Progenitor cell of endocrine pancreas (in vitro differentiated cells): ENCODE measurements around the gene TRPV5. TPM values are rescaled to one million over a fixed set of nuclear protein-coding genes. Genes with fewer than 3 reads are reported as not detected.

Experiments
- DNase-seq: peaks from one replicate; pipeline ENCODE4 v3.0.0; 2021; ENCODE audit warnings: low spot score; ENCODE audit not compliant: unreplicated experiment
- H3K27ac Mint-ChIP-seq: 2 replicates; pipeline ENCODE4 v1.8.0; 2021; ENCODE audit warnings: mild to moderate bottlenecking, moderate library complexity, mixed read lengths
- H3K27me3 Mint-ChIP-seq: 2 replicates; pipeline ENCODE4 v1.8.0; 2021; ENCODE audit warnings: mixed read lengths
- H3K36me3 Mint-ChIP-seq: 2 replicates; pipeline ENCODE4 v1.8.0; 2022; ENCODE audit warnings: mixed read lengths; ENCODE audit not compliant: insufficient read depth
- H3K4me1 Mint-ChIP-seq: 2 replicates; pipeline ENCODE4 v1.8.0; 2021; ENCODE audit warnings: low read depth, mixed read lengths
- H3K4me3 Mint-ChIP-seq: 2 replicates; pipeline ENCODE4 v1.8.0; 2021; ENCODE audit warnings: low read depth, mild to moderate bottlenecking, moderate library complexity, mixed read lengths
- H3K9me3 Mint-ChIP-seq: 2 replicates; pipeline ENCODE4 v1.8.0; 2021; ENCODE audit warnings: low read depth, mixed read lengths
- total RNA-seq: library from RNA; stranded (reverse); gene quantifications from 2 replicates; pipeline ENCODE4 v1.2.1, GENCODE V29; 2021
- TF ChIP-seq, protein P1 (sequence below): fragments of 200-600 bp; sonication (generic); IDR thresholded peaks from one replicate; pipeline ENCODE4 v1.5.0; 2021; ENCODE audit warnings: antibody characterized with exemption, mild to moderate bottlenecking; ENCODE audit not compliant: unreplicated experiment

Gene TRPV5
- total RNA-seq, 1 donor from 2014 or later, result 0.14 TPM

- H3K4me1 Mint-ChIP-seq, result peaks cover 5% of the 10 kb centered on the region
- no peaks in the 10 kb centered on the region for H3K9me3 Mint-ChIP-seq
- no peak overlapping the region for H3K4me3 Mint-ChIP-seq
- DNase-seq, result no peak
- H3K27ac Mint-ChIP-seq, result no peak overlapping the region
- H3K27me3 Mint-ChIP-seq, result peaks cover 18% of the 10 kb centered on the region
- TF ChIP-seq, protein P1, sequence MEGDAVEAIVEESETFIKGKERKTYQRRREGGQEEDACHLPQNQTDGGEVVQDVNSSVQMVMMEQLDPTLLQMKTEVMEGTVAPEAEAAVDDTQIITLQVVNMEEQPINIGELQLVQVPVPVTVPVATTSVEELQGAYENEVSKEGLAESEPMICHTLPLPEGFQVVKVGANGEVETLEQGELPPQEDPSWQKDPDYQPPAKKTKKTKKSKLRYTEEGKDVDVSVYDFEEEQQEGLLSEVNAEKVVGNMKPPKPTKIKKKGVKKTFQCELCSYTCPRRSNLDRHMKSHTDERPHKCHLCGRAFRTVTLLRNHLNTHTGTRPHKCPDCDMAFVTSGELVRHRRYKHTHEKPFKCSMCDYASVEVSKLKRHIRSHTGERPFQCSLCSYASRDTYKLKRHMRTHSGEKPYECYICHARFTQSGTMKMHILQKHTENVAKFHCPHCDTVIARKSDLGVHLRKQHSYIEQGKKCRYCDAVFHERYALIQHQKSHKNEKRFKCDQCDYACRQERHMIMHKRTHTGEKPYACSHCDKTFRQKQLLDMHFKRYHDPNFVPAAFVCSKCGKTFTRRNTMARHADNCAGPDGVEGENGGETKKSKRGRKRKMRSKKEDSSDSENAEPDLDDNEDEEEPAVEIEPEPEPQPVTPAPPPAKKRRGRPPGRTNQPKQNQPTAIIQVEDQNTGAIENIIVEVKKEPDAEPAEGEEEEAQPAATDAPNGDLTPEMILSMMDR, result peak; percentile 31
- no peaks in the 10 kb centered on the region for H3K36me3 Mint-ChIP-seq
These were observed 8.1 kb downstream of the TRPV5 start for GRCh38 chr7:142925413-142925812.

DNA sequence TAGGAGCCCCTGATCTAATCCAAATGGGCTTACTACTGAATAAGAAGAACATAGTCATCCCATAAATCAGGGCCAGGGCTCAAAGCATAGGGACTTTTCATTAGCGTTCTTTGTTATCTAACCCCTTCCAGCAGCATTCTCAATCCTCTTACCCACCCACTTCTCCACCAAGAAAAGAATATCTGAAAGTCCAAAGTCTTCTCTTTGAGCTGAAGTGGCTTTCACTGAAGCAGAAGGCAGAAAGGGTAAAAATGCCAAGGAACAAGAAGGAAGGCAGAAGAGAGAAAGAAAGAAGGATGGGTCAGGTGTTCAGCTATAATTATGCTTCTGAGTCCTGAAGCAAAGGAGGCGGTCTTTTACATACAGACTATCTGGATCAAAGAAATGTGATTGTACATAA, 10.2 kb downstream of the TRPV5 start:
- peaks cover 5% of the 10 kb centered on the region for H3K4me1 Mint-ChIP-seq
- no peak overlapping the region for H3K4me3 Mint-ChIP-seq
- H3K27ac Mint-ChIP-seq, result no peak overlapping the region
- no peaks in the 10 kb centered on the region for H3K9me3 Mint-ChIP-seq
- H3K36me3 Mint-ChIP-seq, result no peaks in the 10 kb centered on the region
- H3K27me3 Mint-ChIP-seq, result peaks cover 19% of the 10 kb centered on the region
- TF ChIP-seq, protein P1, result no peak
- no peak for DNase-seq

GRCh38 chr7:142919656-142920055, 13.9 kb downstream of the TRPV5 start:
- H3K4me1 Mint-ChIP-seq, result peaks cover 5% of the 10 kb centered on the region
- H3K27me3 Mint-ChIP-seq, result peaks cover 7% of the 10 kb centered on the region
- TF ChIP-seq, protein P1, result no peak
- H3K4me3 Mint-ChIP-seq, result no peak overlapping the region
- H3K27ac Mint-ChIP-seq, result no peak overlapping the region
- H3K9me3 Mint-ChIP-seq, result no peaks in the 10 kb centered on the region
- DNase-seq, result no peak
- H3K36me3 Mint-ChIP-seq, result no peaks in the 10 kb centered on the region

DNA sequence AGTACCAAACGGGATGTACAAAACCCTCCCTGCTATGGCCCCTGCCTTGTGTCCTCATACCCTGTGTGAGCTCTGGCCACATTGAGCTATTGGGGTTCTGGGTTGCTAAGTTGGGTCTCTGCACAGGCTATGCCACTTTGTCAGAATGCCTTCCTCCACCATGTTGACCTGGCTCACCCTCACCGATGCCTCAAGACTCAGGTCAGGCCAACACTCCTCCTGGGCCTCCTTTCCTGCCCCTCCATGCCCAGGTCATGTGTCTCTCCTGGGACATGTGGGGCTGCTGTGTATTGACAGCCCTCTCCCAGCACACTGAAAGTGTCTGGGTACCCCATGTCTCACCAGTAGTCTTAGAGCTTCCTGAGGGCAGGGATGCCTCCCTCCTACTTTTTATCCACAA, 14.6 kb downstream of the TRPV5 start:
- no peaks in the 10 kb centered on the region for H3K9me3 Mint-ChIP-seq
- no peaks in the 10 kb centered on the region for H3K36me3 Mint-ChIP-seq
- TF ChIP-seq, protein P1, result no peak
- no peak for DNase-seq
- H3K27me3 Mint-ChIP-seq, result peaks cover 11% of the 10 kb centered on the region
- H3K27ac Mint-ChIP-seq, result no peak overlapping the region
- no peak overlapping the region for H3K4me3 Mint-ChIP-seq
- peaks cover 9% of the 10 kb centered on the region for H3K4me1 Mint-ChIP-seq

DNA sequence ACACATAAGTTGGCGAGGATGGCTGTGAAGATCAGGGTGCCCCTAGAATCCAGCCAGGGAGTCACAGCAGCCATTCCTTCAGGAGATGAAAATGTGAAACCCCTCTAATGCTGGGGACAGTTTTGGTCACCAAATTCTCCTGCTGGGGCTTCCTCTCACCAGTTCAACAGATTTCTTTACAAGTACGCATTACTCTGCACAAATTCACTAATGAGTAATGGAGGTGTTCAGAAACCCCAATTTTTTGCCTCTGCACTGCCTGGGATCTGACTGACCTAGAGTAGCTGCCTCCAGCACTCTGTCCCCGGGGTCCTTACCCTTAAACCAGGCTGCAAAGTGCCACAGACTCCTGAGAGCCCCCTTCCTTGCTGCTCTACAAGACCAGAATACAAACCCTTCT, 16.1 kb downstream of the TRPV5 start:
- Mint-ChIP-seq H3K4me1 (peaks cover 14% of the 10 kb centered on the region), H3K9me3 (no peaks in the 10 kb centered on the region), H3K27ac (no peak overlapping the region), H3K36me3 (no peaks in the 10 kb centered on the region), H3K4me3 (no peak overlapping the region), H3K27me3 (peaks cover 11% of the 10 kb centered on the region)
- no peak for DNase-seq
- TF ChIP-seq, protein P1, result no peak
